Superior temporal gyrus (tissue), 1 donor: ENCODE results near the gene DUT.

ENCODE experiments used
- DNase-seq: peaks from one replicate; pipeline ENCODE4 v3.0.0-alpha.2; 2016; ENCODE audit errors: extremely low spot score

The DUT gene

GRCh38 chr15:48371550-48371949 lies 40.3 kb downstream of the DUT start:
- DNase-seq = no peak

GRCh38 chr15:48371961-48372360 lies 40.7 kb downstream of the DUT start:
- DNase-seq = no peak

DNA sequence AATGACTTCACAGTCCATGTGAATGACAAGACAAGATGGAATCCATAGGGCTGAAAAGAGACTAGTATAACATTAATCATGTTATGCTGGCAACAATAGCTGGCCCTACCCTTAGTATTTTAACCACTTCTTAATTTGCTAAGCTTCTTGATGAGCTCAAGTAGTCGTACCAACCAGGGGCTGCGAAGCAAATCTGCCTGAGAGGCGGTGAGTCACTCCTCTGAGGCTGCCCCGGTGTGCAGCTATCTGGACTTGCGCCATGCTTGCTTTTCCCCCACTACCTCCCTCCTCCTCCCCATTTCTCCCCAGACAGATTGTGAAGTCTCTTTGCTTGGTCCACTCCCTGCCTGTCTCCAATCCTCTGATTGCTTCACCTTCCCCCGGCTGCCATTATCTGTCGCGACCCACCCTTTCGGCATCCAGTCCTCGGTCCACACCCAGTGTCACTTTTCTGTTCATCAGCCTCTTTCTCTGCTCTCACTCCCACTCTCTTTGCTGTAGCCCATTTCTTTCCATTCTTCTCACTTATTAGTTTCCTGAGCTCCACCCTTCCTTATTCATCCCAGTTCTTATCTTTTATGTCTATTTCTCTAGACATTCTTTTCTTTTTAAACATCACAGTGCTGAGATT lies 42.7 kb downstream of the DUT start:
- DNase-seq = no peak

GRCh38 chr15:48374472-48374871 lies 43.2 kb downstream of the DUT start:
- DNase-seq = no peak

- DNase-seq = no peak
Observed at GRCh38 chr15:48375767-48376166, 44.5 kb downstream of the DUT start.

- no peak for DNase-seq
Observed at GRCh38 chr15:48380198-48380597, 49.0 kb downstream of the DUT start.

DNA sequence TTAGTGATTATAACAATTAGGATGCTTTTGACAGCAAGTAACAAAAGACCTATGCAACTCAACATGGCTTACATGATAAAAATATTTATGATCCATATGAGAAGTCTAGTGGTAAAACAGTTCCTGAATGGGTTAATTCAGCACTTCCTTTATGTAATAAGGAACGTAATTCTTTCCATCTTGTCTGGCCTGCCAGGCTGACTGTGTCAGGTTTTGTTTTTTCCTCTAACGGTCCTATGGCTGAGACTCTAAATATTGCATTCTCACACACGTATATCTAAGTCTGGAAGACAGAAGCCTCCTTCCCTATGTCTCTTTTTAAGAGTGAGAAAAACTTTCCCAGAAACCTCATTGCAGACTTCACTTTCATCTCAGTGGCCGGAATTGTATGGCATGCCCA lies 50.6 kb downstream of the DUT start:
- DNase-seq = no peak

DNA sequence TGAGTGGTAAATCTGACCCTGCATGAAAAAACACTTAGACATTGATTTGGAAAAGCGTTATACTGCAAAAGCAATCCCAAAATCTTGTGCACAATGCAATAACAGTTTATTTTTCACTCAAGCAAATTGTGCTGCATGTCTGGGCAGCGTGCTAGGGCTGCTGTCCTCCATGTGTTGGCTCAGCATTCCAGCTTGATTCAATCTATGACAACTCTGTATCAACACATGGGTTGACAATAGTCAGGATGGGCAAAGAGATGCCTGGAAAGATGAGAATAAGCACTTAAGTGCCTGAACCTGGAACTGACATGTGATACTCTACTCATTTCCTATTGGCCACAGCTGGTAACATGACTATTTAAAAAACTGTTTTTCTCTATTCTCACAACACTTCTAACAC lies 51.8 kb downstream of the DUT start:
- no peak for DNase-seq

DNA sequence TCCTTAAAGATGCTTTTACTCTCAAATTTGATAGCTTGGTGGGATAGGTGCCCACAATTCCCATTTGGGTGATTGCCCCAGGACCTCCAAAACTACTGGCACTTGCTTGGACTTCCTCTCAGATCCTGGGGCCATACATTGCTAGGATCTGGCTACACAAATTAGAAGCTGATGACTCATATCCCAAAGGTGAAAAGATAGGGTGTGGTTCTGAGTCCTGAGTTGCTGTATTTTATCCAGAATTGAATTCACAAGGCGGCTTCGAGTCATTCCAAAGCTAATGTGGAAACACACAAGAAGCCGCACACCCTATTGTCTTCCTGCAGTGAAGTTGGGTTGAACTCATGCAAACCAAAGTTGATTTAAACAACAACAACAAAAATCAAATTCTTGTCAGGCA lies 53.4 kb downstream of the DUT start:
- no peak for DNase-seq

GRCh38 chr15:48385031-48385830 lies 54.0 kb downstream of the DUT start:
- no peak for DNase-seq

- no peak for DNase-seq
Observed at GRCh38 chr15:48388016-48388851, 57.0 kb downstream of the DUT start.

GRCh38 chr15:48388910-48389309 lies 57.7 kb downstream of the DUT start:
- DNase-seq = no peak

DNA sequence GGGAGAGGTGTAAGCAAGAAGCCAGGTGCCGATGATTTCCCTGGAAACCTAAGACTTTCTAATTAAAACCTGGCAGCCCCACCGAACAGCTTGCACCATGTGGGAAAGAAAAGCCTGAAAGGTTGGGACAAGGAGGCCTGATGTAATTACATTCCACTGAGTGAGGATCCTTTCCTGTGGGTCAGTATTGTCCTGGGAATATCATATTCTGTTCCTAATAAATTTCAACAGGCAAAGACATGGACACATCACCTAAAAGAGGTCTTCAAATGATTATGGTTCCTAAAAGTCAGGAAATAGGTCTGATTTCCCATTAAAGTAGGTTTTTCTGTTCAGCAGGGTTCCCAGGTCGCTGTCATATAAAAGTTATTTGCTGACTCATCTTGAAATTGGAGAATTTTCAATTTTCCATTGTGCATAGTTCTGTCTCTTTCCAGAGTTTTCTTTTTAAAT lies 58.5 kb downstream of the DUT start:
- no peak for DNase-seq

DNA sequence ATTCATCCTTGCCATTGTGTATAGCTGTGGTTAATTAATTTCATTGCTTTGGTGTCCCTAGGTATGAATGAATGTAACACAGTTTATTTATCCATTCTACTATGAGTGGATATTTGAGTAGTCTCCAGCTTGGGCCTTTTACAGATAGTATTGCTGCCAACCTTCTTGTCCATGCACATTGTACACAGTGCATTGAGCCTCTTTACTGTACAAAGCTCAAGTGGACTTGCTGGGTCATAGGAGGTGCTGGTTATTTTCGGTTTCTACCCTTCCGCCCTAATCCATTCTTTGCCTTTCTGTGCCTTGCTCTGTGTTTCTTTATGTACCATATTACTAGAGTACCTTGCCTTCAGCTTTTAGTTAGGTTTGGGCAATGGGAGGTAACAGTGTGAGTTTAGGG lies 60.7 kb downstream of the DUT start:
- no peak for DNase-seq

DNA sequence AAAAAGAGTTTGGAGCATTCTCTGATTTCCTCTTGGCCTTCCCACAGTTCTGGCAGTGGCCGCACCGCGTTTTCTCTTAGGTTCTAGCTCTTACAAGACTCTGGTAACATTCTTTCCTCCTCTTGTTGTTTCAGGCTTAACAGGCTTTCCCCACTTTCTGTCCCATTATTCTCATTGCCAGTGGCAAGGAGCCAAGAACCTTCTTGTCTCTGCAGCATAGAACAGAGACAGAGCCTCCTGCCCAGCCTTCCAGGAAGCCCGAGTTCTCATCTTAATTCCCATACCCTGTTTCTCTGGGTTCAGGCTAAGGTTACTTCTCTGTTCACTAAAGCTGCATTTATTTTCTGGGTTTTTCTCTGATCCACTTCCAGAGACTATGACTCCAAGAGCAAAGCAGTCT lies 61.1 kb downstream of the DUT start:
- no peak for DNase-seq
